Vagina (tissue), 2 donors: ENCODE data around the gene DLG2. TPM values are rescaled to one million over a fixed set of nuclear protein-coding genes. Genes with fewer than 3 reads are reported as not detected.

Experiments used
- DNase-seq, 2 donors: peaks; one replicate each; pipeline ENCODE4 v3.0.0-alpha.2; 2017; ENCODE audit errors: extremely low spot score in 2 of 2
- H3K27ac ChIP-seq: fragments of 200-600 bp; sonication (generic); one replicate; pipeline ENCODE4 v1.5.1; 2019
- H3K27me3 ChIP-seq: fragments of 200-600 bp; sonication (generic); one replicate; pipeline ENCODE4 v1.5.1; 2019
- H3K36me3 ChIP-seq, 2 donors: fragments of 200-600 bp; sonication (generic); one replicate each; pipeline ENCODE4 v1.5.1; 2017 to 2019
- H3K4me1 ChIP-seq: fragments of 200-600 bp; sonication (generic); one replicate; pipeline ENCODE4 v1.5.1; 2019
- H3K4me3 ChIP-seq, 2 donors: fragments of 200-600 bp; sonication (generic); 1 replicate in 1 of 2; 2 replicates in 1 of 2; pipeline ENCODE4 v1.5.1; 2016 to 2019
- H3K9me3 ChIP-seq: fragments of 200-600 bp; sonication (generic); one replicate; pipeline ENCODE4 v1.5.1; 2019
- CTCF ChIP-seq, 3 experiments: fragments of 450-650 bp in 2 of 3; fragments of 200-600 bp in 1 of 3; sonication (generic) in 1 of 3; IDR thresholded peaks; one replicate each; pipeline ENCODE4 v1.5.1; 2017 to 2019; ENCODE audit warnings: antibody characterized with exemption in 3 of 3, mild to moderate bottlenecking in 2 of 3, moderate library complexity in 2 of 3
- POLR2A ChIP-seq, 2 donors: fragments of 450-650 bp; IDR thresholded peaks; one replicate each; pipeline ENCODE4 v1.6.1; 2017; ENCODE audit warnings: antibody characterized with exemption in 2 of 2, mild to moderate bottlenecking in 2 of 2, moderate library complexity in 2 of 2
- POLR2AphosphoS5 ChIP-seq, 2 donors: sonication (generic); formaldehyde crosslinking; IDR thresholded peaks; one replicate each; pipeline ENCODE4 v1.9.0; 2017; ENCODE audit warnings: antibody characterized with exemption in 2 of 2, mild to moderate bottlenecking in 2 of 2, low read depth in 1 of 2; ENCODE audit not compliant: insufficient read depth in 1 of 2
- intact Hi-C: fragments of 100-400 bp; cut with DNase I; formaldehyde crosslinking; loops from one replicate; pipeline ENCODE4 v1.15.1; 2023
- total RNA-seq: library from RNA; depleted of rRNA; stranded (reverse); fragments of >200 nt; gene quantifications from one replicate; pipeline ENCODE4 v1.2.3, GENCODE V29; 2016

Gene DLG2
- total RNA-seq, 1 donor from 2014 or later, result 10.1 TPM

DNA sequence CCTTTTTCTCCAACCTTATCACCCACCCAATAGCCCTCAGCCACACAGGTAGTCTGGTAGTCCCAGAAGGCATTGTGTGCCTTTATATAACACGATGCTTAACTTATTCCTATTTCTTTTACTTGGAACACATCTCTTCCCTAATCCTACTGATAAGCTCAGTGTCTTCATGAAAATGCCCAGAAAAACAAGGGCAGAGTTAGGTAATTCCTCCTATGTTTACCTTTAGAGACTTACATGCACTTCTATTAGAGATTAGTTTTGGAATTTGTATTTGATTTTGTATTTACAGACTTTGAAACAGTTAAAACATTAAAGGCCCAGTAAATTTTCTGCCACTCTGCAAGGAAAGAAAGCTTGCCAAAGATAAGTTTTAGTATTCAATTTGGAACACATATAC is 1703.2 kb downstream of the DLG2 start:
- Histone ChIP-seq H3K4me3 (no peak overlapping the region), H3K27me3 (no peaks in the 10 kb centered on the region), H3K4me1 (no peaks in the 10 kb centered on the region), H3K27ac (no peak overlapping the region), H3K9me3 (no peaks in the 10 kb centered on the region), H3K36me3 (no peaks in the 10 kb centered on the region)
- intact Hi-C loops, result no loop called here
- no peak for TF ChIP-seq POLR2A (IDR thresholded peaks at IDR 0.05)
- TF ChIP-seq POLR2AphosphoS5 (IDR thresholded peaks at IDR 0.05; ENCODE audit: insufficient read depth in 1 of 2, low read depth in 1 of 2), result no peak
- no peak for TF ChIP-seq CTCF (IDR thresholded peaks at IDR 0.05)
- no peak for DNase-seq

- H3K27ac ChIP-seq, result no peak overlapping the region
- no peaks in the 10 kb centered on the region for H3K4me1 ChIP-seq
- intact Hi-C loops, result no loop called here
- H3K4me3 ChIP-seq, result no peak overlapping the region
- no peak for TF ChIP-seq POLR2AphosphoS5 (IDR thresholded peaks at IDR 0.05; ENCODE audit: insufficient read depth in 1 of 2, low read depth in 1 of 2)
- TF ChIP-seq POLR2A (IDR thresholded peaks at IDR 0.05), result no peak
- TF ChIP-seq CTCF (IDR thresholded peaks at IDR 0.05), result no peak
- H3K27me3 ChIP-seq, result no peaks in the 10 kb centered on the region
- no peak for DNase-seq
- H3K9me3 ChIP-seq, result no peaks in the 10 kb centered on the region
- no peaks in the 10 kb centered on the region for H3K36me3 ChIP-seq
Measured at GRCh38 chr11:83922953-83923352, 1704.2 kb downstream of the DLG2 start.

GRCh38 chr11:83922318-83922717 is 1704.8 kb downstream of the DLG2 start:
- Histone ChIP-seq H3K9me3 (no peaks in the 10 kb centered on the region), H3K4me1 (no peaks in the 10 kb centered on the region), H3K27me3 (no peaks in the 10 kb centered on the region), H3K27ac (no peak overlapping the region), H3K36me3 (no peaks in the 10 kb centered on the region), H3K4me3 (no peak overlapping the region)
- DNase-seq, result no peak
- intact Hi-C loops, result no loop called here
- TF ChIP-seq POLR2A (IDR thresholded peaks at IDR 0.05), result no peak
- no peak for TF ChIP-seq POLR2AphosphoS5 (IDR thresholded peaks at IDR 0.05; ENCODE audit: insufficient read depth in 1 of 2, low read depth in 1 of 2)
- no peak for TF ChIP-seq CTCF (IDR thresholded peaks at IDR 0.05)

- intact Hi-C loops, result no loop called here
- Histone ChIP-seq H3K36me3 (no peaks in the 10 kb centered on the region), H3K4me3 (no peak overlapping the region), H3K9me3 (no peaks in the 10 kb centered on the region), H3K27ac (no peak overlapping the region), H3K27me3 (no peaks in the 10 kb centered on the region), H3K4me1 (no peaks in the 10 kb centered on the region)
- no peak for DNase-seq
- TF ChIP-seq POLR2AphosphoS5 (IDR thresholded peaks at IDR 0.05; ENCODE audit: insufficient read depth in 1 of 2, low read depth in 1 of 2) (no peak), CTCF (IDR thresholded peaks at IDR 0.05) (no peak), POLR2A (IDR thresholded peaks at IDR 0.05) (no peak)
Measured at GRCh38 chr11:83921447-83922192, 1705.5 kb downstream of the DLG2 start.

DNA sequence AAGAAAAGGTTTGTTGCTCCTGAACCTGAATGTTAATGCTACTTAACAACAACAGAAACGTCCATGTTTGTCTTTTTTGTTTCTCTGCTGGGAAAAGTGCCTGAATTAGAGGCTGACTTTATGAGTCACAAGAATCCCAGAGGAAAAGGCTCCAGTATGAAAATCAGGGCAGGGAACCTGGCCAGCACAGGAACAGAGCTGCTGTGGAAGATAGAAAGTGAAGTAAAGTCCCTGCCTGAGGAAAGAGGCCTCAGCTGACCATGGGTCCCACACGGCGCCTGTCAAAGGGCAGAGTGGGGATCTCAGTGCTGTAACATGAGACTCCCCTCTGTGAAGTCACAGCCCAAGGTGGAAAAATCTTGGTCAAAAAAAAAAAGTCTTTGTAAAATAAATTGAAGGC is 1708.7 kb downstream of the DLG2 start:
- no peak for DNase-seq
- H3K27me3 ChIP-seq, result no peaks in the 10 kb centered on the region
- intact Hi-C loops, result no loop called here
- TF ChIP-seq POLR2AphosphoS5 (IDR thresholded peaks at IDR 0.05; ENCODE audit: insufficient read depth in 1 of 2, low read depth in 1 of 2) (no peak), CTCF (IDR thresholded peaks at IDR 0.05) (no peak), POLR2A (IDR thresholded peaks at IDR 0.05) (no peak)
- H3K4me1 ChIP-seq, result no peaks in the 10 kb centered on the region
- H3K27ac ChIP-seq, result no peak overlapping the region
- H3K36me3 ChIP-seq, result no peaks in the 10 kb centered on the region
- no peak overlapping the region for H3K4me3 ChIP-seq
- no peaks in the 10 kb centered on the region for H3K9me3 ChIP-seq
